GM23248 (cell line): ENCODE results near the gene NRG4.

Source experiments
- EZH2 ChIP-seq: fragments of 200-600 bp; sonication (generic); IDR thresholded peaks from 2 replicates; pipeline ENCODE4 v1.6.1; 2018; ENCODE audit warnings: antibody characterized with exemption, mild to moderate bottlenecking; ENCODE audit not compliant: insufficient read depth, poor library complexity, severe bottlenecking
- EZH2phosphoT487 ChIP-seq: fragments of 200-600 bp; sonication (generic); IDR thresholded peaks from 2 replicates; pipeline ENCODE4 v1.6.1; 2018; ENCODE audit warnings: antibody characterized with exemption, moderate library complexity, mild to moderate bottlenecking, low read depth; ENCODE audit not compliant: insufficient read depth

GRCh38 chr15:75924576-75924975 lies 87.6 kb downstream of the NRG4 start:
- TF ChIP-seq EZH2 (no peak), EZH2phosphoT487 (no peak)
